HEK293 (cell line): ENCODE data around the gene APOO.

ENCODE experiments used
- CTCF ChIA-PET: fragments of 350-600 bp; formaldehyde crosslinking; extraction: SDS; loops from one replicate; lab custom pipeline; 2021; ENCODE audit warnings: antibody characterized with exemption; lab: Yijun Ruan, JAX
- POLR2A ChIA-PET: fragments of 300-600 bp; formaldehyde crosslinking; extraction: SDS; loops from one replicate; lab custom pipeline; 2020; ENCODE audit warnings: antibody characterized with exemption, inconsistent platforms; lab: Yijun Ruan, JAX
- H3K27ac ChIP-seq: fragments of 200-500 bp; sonication (Bioruptor generic); 2 replicates; pipeline ENCODE4 v1.5.1; 2014; ENCODE audit warnings: low read depth, low read length, control low read depth, inconsistent platforms; ENCODE audit errors: extremely low read depth
- H3K36me3 ChIP-seq, 2 experiments: fragments of 200-500 bp in 1 of 2; sonication (Bioruptor generic) in 1 of 2; 1 replicate in 1 of 2; 2 replicates in 1 of 2; pipeline ENCODE4 v1.5.1; 2014 to 2017; ENCODE audit warnings: inconsistent platforms in 2 of 2, low read length in 2 of 2; ENCODE audit not compliant: control insufficient read depth in 2 of 2, insufficient read depth in 1 of 2
- H3K4me1 ChIP-seq: fragments of 200-500 bp; sonication (Bioruptor generic); 2 replicates; pipeline ENCODE4 v1.5.1; 2014; ENCODE audit warnings: mild to moderate bottlenecking, low read length, inconsistent platforms; ENCODE audit not compliant: control insufficient read depth, insufficient read depth
- H3K4me3 ChIP-seq: 2 replicates; pipeline ENCODE4 v1.5.1; 2011; ENCODE audit warnings: low read depth, mild to moderate bottlenecking, control low read depth, low read length, moderate library complexity
- H3K9me3 ChIP-seq: fragments of 200-500 bp; sonication (Bioruptor generic); 2 replicates; pipeline ENCODE4 v1.5.1; 2014; ENCODE audit warnings: low read depth, low read length, inconsistent platforms; ENCODE audit not compliant: control insufficient read depth, insufficient read depth
- REST ChIP-seq: fragments of 450-650 bp; formaldehyde crosslinking; IDR thresholded peaks from 2 replicates; pipeline ENCODE4 v1.5.1; 2016; ENCODE audit warnings: missing biosample characterization, missing genetic modification characterization
- SP3 ChIP-seq: fragments of 450-650 bp; formaldehyde crosslinking; IDR thresholded peaks from 2 replicates; pipeline ENCODE4 v1.5.1; 2016; ENCODE audit warnings: missing biosample characterization, missing genetic modification characterization
- ZBTB20 ChIP-seq: fragments of 450-650 bp; formaldehyde crosslinking; IDR thresholded peaks from 2 replicates; pipeline ENCODE4 v1.5.1; 2016; ENCODE audit warnings: missing biosample characterization, missing genetic modification characterization
- ZNF121 ChIP-seq: fragments of 450-650 bp; formaldehyde crosslinking; IDR thresholded peaks from 2 replicates; pipeline ENCODE4 v1.5.1; 2016; ENCODE audit warnings: missing biosample characterization, missing genetic modification characterization
- ZNF169 ChIP-seq: fragments of 450-650 bp; formaldehyde crosslinking; IDR thresholded peaks from 2 replicates; pipeline ENCODE4 v1.5.1; 2016; ENCODE audit warnings: missing biosample characterization, missing genetic modification characterization
- ZNF311 ChIP-seq: fragments of 450-650 bp; formaldehyde crosslinking; IDR thresholded peaks from 2 replicates; pipeline ENCODE4 v1.5.1; 2017; ENCODE audit warnings: missing biosample characterization, missing genetic modification characterization, borderline replicate concordance
- ZNF324 ChIP-seq: fragments of 450-650 bp; formaldehyde crosslinking; IDR thresholded peaks from 2 replicates; pipeline ENCODE4 v1.5.1; 2016; ENCODE audit warnings: missing biosample characterization, missing genetic modification characterization

Gene APOO

GRCh38 chrX:23783589-23784469 is 123.9 kb downstream of the APOO start:
- CTCF ChIA-PET: interaction anchor here (0.7 to 4.8 kb wide), 10 partner anchors 13 to 298 kb away, joined by 3 to 65 read pairs (median 4); no protein-coding TSS in a partner anchor

More at GRCh38 chrX:23783589-23784469, 123.9 kb downstream of the APOO start:
- H3K36me3 ChIP-seq: peaks cover 0 to 25% of the 10 kb centered on the region in 2 experiments; a peak in 1 of 3 replicates
- H3K4me3 ChIP-seq: peak overlapping the region; percentile 50
- peak overlapping the region; percentile 87 for H3K27ac ChIP-seq
- H3K9me3 ChIP-seq: no peaks in the 10 kb centered on the region
- TF ChIP-seq ZNF169 (tag by site-specific recombination): no peak
- no peak for TF ChIP-seq ZNF324 (tag by site-specific recombination)
- no peak for TF ChIP-seq ZNF311
- 0 out of 2 replicates have a peak, but pooled peaks have one; percentile 1 for TF ChIP-seq ZBTB20 (tag by site-specific recombination)
- 0 out of 2 replicates have a peak, but pooled peaks have one; percentile 2 for TF ChIP-seq SP3 (tag by site-specific recombination)
- TF ChIP-seq ZNF121 (tag by site-specific recombination): 0 out of 2 replicates have a peak, but pooled peaks have one; percentile 15
- peak; percentile 11; the same call in 1 of the 2 replicates for TF ChIP-seq REST
- POLR2A ChIA-PET: interaction anchor here (0.5 to 3.7 kb wide), 27 partner anchors 9 to 493 kb away, joined by 3 to 79 read pairs (median 7); partner anchors contain the start of genes ACOT9, APOO, CXorf58 and EIF2S3
- H3K4me1 ChIP-seq: no peaks in the 10 kb centered on the region
